Stimulated activated CD8-positive, alpha-beta memory T cell treated with anti-CD3 and anti-CD28 coated beads, Interleukin-12 subunit alpha, Interleukin-12 subunit beta, amount 100 ng/mL, for 24 hours (primary cell): ENCODE results near the gene ZCCHC8.
A peak's percentile ranks its signal among the peaks of the same experiment; 100 is the strongest.

Source experiments
- DNase-seq: peaks from one replicate; pipeline ENCODE4 v3.0.0-alpha.2; 2020; ENCODE audit errors: extremely low read depth

The ZCCHC8 gene

GRCh38 chr12:122427403-122427802, 73.3 kb downstream of the ZCCHC8 start:
- no peak for DNase-seq

GRCh38 chr12:122423258-122424165, 77.2 kb downstream of the ZCCHC8 start:
- no peak for DNase-seq

- no peak for DNase-seq
Measured at GRCh38 chr12:122422730-122423257, 77.9 kb downstream of the ZCCHC8 start.

- peak; percentile 23 for DNase-seq
Measured at GRCh38 chr12:122421821-122422729, 78.7 kb downstream of the ZCCHC8 start, which contains the start of gene CLIP1. CLIP1 (minus strand) TSS chr12:122422669; CDS start chr12:122380452, 42,217 bp downstream.
